Cardiac fibroblast (primary cell): ENCODE results near the gene AMZ1.

Source experiments
- DNase-seq, 2 donors: peaks; one replicate each; pipeline versions ENCODE4 v3.0.0 to v3.0.0-alpha.2; 2010; ENCODE audit warnings: low read depth in 2 of 2
- H3K4me3 ChIP-seq, 2 donors: replicated peaks in 1 of 2; 1 replicate in 1 of 2; 2 replicates in 1 of 2; pipeline ENCODE4 v1.5.1; 2011; ENCODE audit warnings: low read depth in 2 of 2, low read length in 2 of 2, mild to moderate bottlenecking in 2 of 2, moderate library complexity in 1 of 2
- CTCF ChIP-seq: IDR thresholded peaks from one replicate; pipeline ENCODE4 v1.5.1; 2011; ENCODE audit warnings: low read depth, mild to moderate bottlenecking, low read length, inconsistent platforms

AMZ1 gene

GRCh38 chr7:2663121-2663886 is 24.7 kb upstream of the AMZ1 start:
- peak in 1 of 2 donors; percentile 51 for DNase-seq
- no peak for TF ChIP-seq CTCF
- H3K4me3 ChIP-seq: no peak overlapping the region

GRCh38 chr7:2663960-2664359 is 24.0 kb upstream of the AMZ1 start:
- H3K4me3 ChIP-seq: no peak overlapping the region
- no peak for DNase-seq
- no peak for TF ChIP-seq CTCF

- no peak for DNase-seq
- H3K4me3 ChIP-seq: no peak overlapping the region
- no peak for TF ChIP-seq CTCF
These were observed 22.6 kb upstream of the AMZ1 start for GRCh38 chr7:2665359-2665791.

GRCh38 chr7:2666155-2666554 is 21.8 kb upstream of the AMZ1 start:
- H3K4me3 ChIP-seq: no peak overlapping the region
- TF ChIP-seq CTCF: no peak
- DNase-seq: no peak

GRCh38 chr7:2666588-2667250 is 21.3 kb upstream of the AMZ1 start:
- peak in 1 of 2 donors; percentile 36 for DNase-seq
- no peak for TF ChIP-seq CTCF
- H3K4me3 ChIP-seq: no peak overlapping the region

- H3K4me3 ChIP-seq: no peak overlapping the region
- DNase-seq: no peak
- no peak for TF ChIP-seq CTCF
These were observed 20.2 kb upstream of the AMZ1 start for GRCh38 chr7:2667843-2668242.
